A673 (cell line): Measurements from ENCODE around the gene ITGA1.

Experiments
- CTCF ChIP-seq: fragments of 300-800, 200-600 bp; sonication (generic); conservative IDR thresholded peaks from 2 replicates; pipeline ENCODE4 v1.5.1; 2017; ENCODE audit warnings: low read depth, mild to moderate bottlenecking, antibody characterized with exemption, low read length, moderate library complexity, mixed read lengths
- EZH2 ChIP-seq: fragments of 200-600 bp; sonication (generic); IDR thresholded peaks from 2 replicates; pipeline ENCODE4 v1.6.1; 2017; ENCODE audit warnings: borderline replicate concordance, low read depth, mild to moderate bottlenecking, mixed read lengths, antibody characterized with exemption, low read length; ENCODE audit not compliant: poor library complexity, severe bottlenecking

- TF ChIP-seq CTCF, result no peak
- no peak for TF ChIP-seq EZH2
Measured at GRCh38 chr5:52920929-52921328, 133.2 kb downstream of the ITGA1 start.
